CD14-positive monocyte (primary cell): Measurements from ENCODE around the gene MAP7. TPM values are rescaled to one million over a fixed set of nuclear protein-coding genes. Genes with fewer than 3 reads are reported as not detected.

Experiments
- DNase-seq, 3 donors: peaks; one replicate each; pipeline ENCODE4 v3.0.0-alpha.2; 2011 to 2022
- H2AFZ ChIP-seq: 2 replicates; pipeline ENCODE4 v1.6.0; 2012; ENCODE audit warnings: mild to moderate bottlenecking, low read depth, low read length, inconsistent platforms; ENCODE audit not compliant: insufficient read depth, poor library complexity, severe bottlenecking
- H3K27ac ChIP-seq, 2 donors: 1 replicate in 1 of 2; 2 replicates in 1 of 2; pipeline ENCODE4 v1.5.1; 2012 to 2013; ENCODE audit warnings: low read length in 2 of 2, control low read depth in 1 of 2, inconsistent platforms in 1 of 2, low read depth in 1 of 2, mild to moderate bottlenecking in 1 of 2
- H3K27me3 ChIP-seq, 2 donors: one replicate each; pipeline versions ENCODE4 v1.6.0 to v1.6.1; 2011 to 2013; ENCODE audit warnings: low read length in 2 of 2; ENCODE audit not compliant: control insufficient read depth in 2 of 2, insufficient read depth in 2 of 2
- H3K36me3 ChIP-seq, 2 donors: replicated peaks in 1 of 2; 1 replicate in 1 of 2; 2 replicates in 1 of 2; pipeline versions ENCODE4 v1.5.1 to v1.6.1; 2012 to 2013; ENCODE audit warnings: low read length in 2 of 2, control low read depth in 1 of 2, inconsistent platforms in 1 of 2, mild to moderate bottlenecking in 1 of 2; ENCODE audit not compliant: insufficient read depth in 2 of 2, control insufficient read depth in 1 of 2
- H3K4me1 ChIP-seq, 2 donors: 1 replicate in 1 of 2; 2 replicates in 1 of 2; pipeline versions ENCODE4 v1.5.1 to v1.6.1; 2012 to 2013; ENCODE audit warnings: low read length in 2 of 2, control low read depth in 1 of 2, inconsistent platforms in 1 of 2, mild to moderate bottlenecking in 1 of 2, moderate library complexity in 1 of 2; ENCODE audit not compliant: insufficient read depth in 2 of 2, control insufficient read depth in 1 of 2
- H3K4me2 ChIP-seq: replicated peaks from 2 replicates; pipeline ENCODE3; 2012; ENCODE audit warnings: low read length, moderate library complexity, mild to moderate bottlenecking; ENCODE audit not compliant: poor library complexity, severe bottlenecking; ENCODE audit errors: extremely low read depth
- H3K4me3 ChIP-seq, 3 experiments: fragments of 200-600 bp in 1 of 3; sonication (generic) in 1 of 3; replicated peaks in 1 of 3; 1 replicate in 2 of 3; 2 replicates in 1 of 3; pipeline ENCODE4 v1.5.1; 2011 to 2013; ENCODE audit warnings: low read length in 3 of 3, mild to moderate bottlenecking in 3 of 3, control low read depth in 2 of 3, low read depth in 2 of 3, inconsistent platforms in 1 of 3, moderate library complexity in 1 of 3
- H3K79me2 ChIP-seq: 2 replicates; pipeline ENCODE4 v1.6.0; 2012; ENCODE audit warnings: mild to moderate bottlenecking, control low read depth, inconsistent platforms, low read length, moderate library complexity; ENCODE audit not compliant: insufficient read depth
- H3K9ac ChIP-seq: 2 replicates; pipeline ENCODE4 v1.6.0; 2017; ENCODE audit warnings: low read length, mild to moderate bottlenecking; ENCODE audit not compliant: insufficient read depth, poor library complexity, severe bottlenecking
- H3K9me3 ChIP-seq, 2 donors: replicated peaks in 1 of 2; 1 replicate in 1 of 2; 2 replicates in 1 of 2; pipeline versions ENCODE4 v1.5.1 to v1.6.1; 2012 to 2013; ENCODE audit warnings: low read length in 2 of 2, control low read depth in 1 of 2; ENCODE audit not compliant: control insufficient read depth in 1 of 2, insufficient read depth in 1 of 2
- H4K20me1 ChIP-seq: 2 replicates; pipeline ENCODE4 v1.6.0; 2012; ENCODE audit warnings: mild to moderate bottlenecking, low read length, control low read depth, moderate library complexity; ENCODE audit not compliant: insufficient read depth
- H3K27ac Mint-ChIP-seq, 7 donors: one replicate each; pipeline ENCODE4 v1.8.0; 2020; ENCODE audit warnings: mild to moderate bottlenecking in 7 of 7, mixed read lengths in 7 of 7, moderate library complexity in 6 of 7, inconsistent platforms in 2 of 7
- H3K27me3 Mint-ChIP-seq, 3 donors: one replicate each; pipeline ENCODE4 v1.8.0; 2021 to 2022; ENCODE audit warnings: low read depth in 3 of 3, mild to moderate bottlenecking in 3 of 3, mixed read lengths in 3 of 3, moderate library complexity in 3 of 3, inconsistent platforms in 1 of 3
- H3K36me3 Mint-ChIP-seq, 2 donors: one replicate each; pipeline ENCODE4 v1.8.0; 2020; ENCODE audit warnings: mixed read lengths in 2 of 2, inconsistent platforms in 1 of 2, mild to moderate bottlenecking in 1 of 2
- H3K4me1 Mint-ChIP-seq: one replicate; pipeline ENCODE4 v1.8.0; 2020; ENCODE audit warnings: mild to moderate bottlenecking, mixed read lengths
- H3K4me3 Mint-ChIP-seq, 2 donors: one replicate each; pipeline ENCODE4 v1.8.0; 2020; ENCODE audit warnings: mild to moderate bottlenecking in 2 of 2, mixed read lengths in 2 of 2, moderate library complexity in 1 of 2
- H3K9me3 Mint-ChIP-seq, 7 donors: one replicate each; pipeline ENCODE4 v1.8.0; 2020 to 2022; ENCODE audit warnings: mixed read lengths in 7 of 7, mild to moderate bottlenecking in 6 of 7, moderate library complexity in 6 of 7, inconsistent platforms in 2 of 7
- CTCF ChIP-seq: fragments of 200-600 bp; IDR thresholded peaks from one replicate; pipeline ENCODE4 v1.8.0; 2022; ENCODE audit warnings: antibody characterized with exemption, mild to moderate bottlenecking
- WGBS: methylation state at CpG from one replicate; pipeline ENCODE4 v1.1.5; 2013; ENCODE audit warnings: missing lambda C conversion rate; ENCODE audit not compliant: insufficient coverage; 5-methylcytosine and 5-hydroxymethylcytosine counted together
- intact Hi-C, 2 donors: fragments of 100-400 bp; cut with micrococcal nuclease; formaldehyde crosslinking; loops; one replicate each; pipeline versions ENCODE4 v1.15.0 to v1.15.1; 2023
- polyA plus RNA-seq, 3 donors: library from polyadenylated mRNA; depleted of rRNA in 1 of 3; unstranded in 2 of 3; stranded (reverse) in 1 of 3; fragments of 300-500 nt in 2 of 3; fragments of >200 nt in 1 of 3; fragmentation: Illumina TruSeq in 2 of 3; gene quantifications; 1 replicate in 2 of 3; 2 replicates in 1 of 3; pipeline ENCODE4 v1.2.3, GENCODE V29; 2012 to 2021

MAP7 gene
- polyA plus RNA-seq, 3 donors = 0.67 to 1.6 (median 1.2) TPM

DNA sequence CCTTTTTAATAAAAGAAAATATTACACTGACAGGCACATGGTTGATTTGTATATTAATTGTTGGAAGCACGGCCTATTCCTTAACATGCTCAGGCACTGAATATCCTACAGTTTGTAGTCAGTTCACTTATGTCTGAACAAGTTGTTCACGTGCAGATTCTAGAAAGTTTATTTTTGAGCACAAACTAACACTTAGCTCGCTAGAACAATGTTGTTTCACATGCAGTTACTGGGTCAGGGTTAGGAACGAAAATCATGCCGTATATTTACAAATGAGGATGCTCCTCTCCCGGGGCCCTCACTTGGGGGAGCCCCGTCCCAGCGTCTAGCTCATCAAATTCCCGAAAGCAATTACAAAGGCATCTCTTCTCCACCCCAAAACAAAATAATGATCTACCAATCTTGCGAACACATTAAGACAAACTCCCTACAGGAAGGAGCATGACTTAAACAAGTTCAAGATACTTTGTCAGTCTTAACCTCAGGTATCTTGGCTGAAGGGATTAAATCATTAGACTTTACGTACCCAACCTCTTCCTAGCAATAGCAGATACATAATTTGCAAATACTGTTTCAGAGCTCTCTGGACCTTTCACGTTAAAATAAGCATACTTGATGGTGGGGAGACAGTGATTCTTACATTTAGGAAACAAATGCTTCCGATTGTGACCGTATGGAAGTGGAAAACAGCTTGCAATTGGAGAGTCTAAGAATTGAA, 1.5 kb downstream of the MAP7 start:
- peak overlapping the region; percentile 74 to 87 for H3K4me3 Mint-ChIP-seq
- DNase-seq = no peak
- TF ChIP-seq CTCF = no peak
- H3K27me3 Mint-ChIP-seq = peaks cover 36 to 44% (median 36%) of the 10 kb centered on the region in 3 donors
- Histone ChIP-seq H3K27ac (no peak overlapping the region), H3K36me3 (no peaks in the 10 kb centered on the region), H3K9ac (no peak overlapping the region), H3K9me3 (no peaks in the 10 kb centered on the region), H3K4me2 (no peak overlapping the region), H3K4me3 (no peak overlapping the region), H2AFZ (no peak overlapping the region), H3K79me2 (no peaks in the 10 kb centered on the region), H4K20me1 (no peaks in the 10 kb centered on the region), H3K4me1 (peaks cover 15 to 16% of the 10 kb centered on the region in 2 donors), H3K27me3 (peaks cover 23 to 37% of the 10 kb centered on the region in 2 donors)
- intact Hi-C loops = no loop called here
- peaks cover 0 to 8% (median 0%) of the 10 kb centered on the region in 7 donors for H3K9me3 Mint-ChIP-seq
- peaks cover 0 to 10% of the 10 kb centered on the region in 2 donors for H3K36me3 Mint-ChIP-seq
- 79% methylated on average over 6 of the region's 14 CpGs for WGBS
- peaks cover 13% of the 10 kb centered on the region for H3K4me1 Mint-ChIP-seq
- H3K27ac Mint-ChIP-seq = no peak overlapping the region

DNA sequence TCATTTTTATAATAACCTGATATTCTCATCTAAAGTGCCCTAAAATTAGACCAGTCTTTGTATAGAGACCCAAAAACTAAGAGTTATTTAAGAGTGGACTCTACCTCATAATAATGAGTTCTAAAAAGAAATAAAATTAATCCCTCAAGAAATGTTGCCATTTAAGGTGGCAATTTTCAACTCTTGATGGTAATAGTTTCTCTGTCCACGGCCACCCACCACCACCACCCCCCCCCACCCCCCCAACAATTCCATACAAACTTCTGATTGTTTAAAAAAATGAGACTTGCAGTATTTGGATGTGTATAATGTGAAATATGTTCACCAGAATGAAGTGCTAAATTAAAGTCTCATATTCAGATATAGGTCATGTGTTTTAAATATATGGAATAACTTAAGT, 2.4 kb downstream of the MAP7 start:
- Histone ChIP-seq H3K36me3 (no peaks in the 10 kb centered on the region), H3K9me3 (no peaks in the 10 kb centered on the region), H3K79me2 (no peaks in the 10 kb centered on the region), H3K27ac (no peak overlapping the region), H3K9ac (no peak overlapping the region), H3K4me3 (no peak overlapping the region), H3K27me3 (peaks cover 23 to 37% of the 10 kb centered on the region in 2 donors), H2AFZ (no peak overlapping the region), H3K4me2 (no peak overlapping the region), H4K20me1 (no peaks in the 10 kb centered on the region), H3K4me1 (peaks cover 15 to 16% of the 10 kb centered on the region in 2 donors)
- no peak for DNase-seq
- intact Hi-C loops = no loop called here
- TF ChIP-seq CTCF = no peak
- H3K27ac Mint-ChIP-seq = no peak overlapping the region
- H3K27me3 Mint-ChIP-seq = peaks cover 38 to 42% (median 39%) of the 10 kb centered on the region in 3 donors
- H3K36me3 Mint-ChIP-seq = peaks cover 0 to 10% of the 10 kb centered on the region in 2 donors
- WGBS = no CpG with 5 or more reads among the region's 1 CpG
- peaks cover 13% of the 10 kb centered on the region for H3K4me1 Mint-ChIP-seq
- H3K4me3 Mint-ChIP-seq = no peak overlapping the region
- H3K9me3 Mint-ChIP-seq = peaks cover 0 to 8% (median 0%) of the 10 kb centered on the region in 7 donors
